Activated naive CD8-positive, alpha-beta T cell treated with anti-CD3 and anti-CD28 coated beads, Interleukin-2, amount 10 ng/mL, durations not matched to agents 7 days and 5 days (primary cell): ENCODE data around the gene ASCL2. TPM values are rescaled to one million over a fixed set of nuclear protein-coding genes. Genes with fewer than 3 reads are reported as not detected.

Experiments
- ATAC-seq: fragments of 150-1000 bp; cut with Tn5 transposase; one replicate; pipeline ENCODE4 v1.10.0; 2021; ENCODE audit warnings: low read depth, moderate library complexity
- POLR2A ChIA-PET: fragments of 350-600 bp; sonication (Branson Sonifier 250); formaldehyde crosslinking; loops from one replicate; lab custom pipeline; 2021; ENCODE audit warnings: antibody characterized with exemption; lab: Charles Lee
- DNase-seq: peaks from one replicate; pipeline ENCODE4 v3.0.0; 2021
- H3K27ac Mint-ChIP-seq: one replicate; pipeline ENCODE4 v1.8.0; 2022; ENCODE audit warnings: mild to moderate bottlenecking, mixed read lengths
- H3K27me3 Mint-ChIP-seq: one replicate; pipeline ENCODE4 v1.8.0; 2022; ENCODE audit warnings: mild to moderate bottlenecking, moderate library complexity, mixed read lengths
- H3K36me3 Mint-ChIP-seq: one replicate; pipeline ENCODE4 v1.8.0; 2021; ENCODE audit warnings: mild to moderate bottlenecking, mixed read lengths
- H3K4me1 Mint-ChIP-seq: one replicate; pipeline ENCODE4 v1.8.0; 2021; ENCODE audit warnings: mixed read lengths
- H3K4me3 Mint-ChIP-seq: one replicate; pipeline ENCODE4 v1.8.0; 2022; ENCODE audit warnings: mild to moderate bottlenecking, moderate library complexity, mixed read lengths
- H3K9me3 Mint-ChIP-seq: one replicate; pipeline ENCODE4 v1.8.0; 2021; ENCODE audit warnings: mixed read lengths
- total RNA-seq, 2 experiments: library from RNA; stranded (reverse); gene quantifications; one replicate each; pipeline ENCODE4 v1.2.3, GENCODE V29; 2021

ASCL2 gene
- total RNA-seq, 2 experiments from 2014 or later = 0.62 to 0.80 TPM

GRCh38 chr11:2262301-2263070 is 7.9 kb downstream of the ASCL2 start:
- no peak overlapping the region for H3K4me3 Mint-ChIP-seq
- H3K4me1 Mint-ChIP-seq = peaks cover 18% of the 10 kb centered on the region
- POLR2A ChIA-PET = no interaction called here
- DNase-seq (no peak), ATAC-seq (no peak)
- no peaks in the 10 kb centered on the region for H3K9me3 Mint-ChIP-seq
- peaks cover 2% of the 10 kb centered on the region for H3K27me3 Mint-ChIP-seq
- no peaks in the 10 kb centered on the region for H3K36me3 Mint-ChIP-seq
- no peak overlapping the region for H3K27ac Mint-ChIP-seq

GRCh38 chr11:2261436-2262230 is 8.8 kb downstream of the ASCL2 start:
- peaks cover 2% of the 10 kb centered on the region for H3K27me3 Mint-ChIP-seq
- ATAC-seq = no peak
- no peaks in the 10 kb centered on the region for H3K9me3 Mint-ChIP-seq
- POLR2A ChIA-PET = no interaction called here
- H3K36me3 Mint-ChIP-seq = no peaks in the 10 kb centered on the region
- H3K4me3 Mint-ChIP-seq = no peak overlapping the region
- H3K4me1 Mint-ChIP-seq = peaks cover 16% of the 10 kb centered on the region
- no peak for DNase-seq
- H3K27ac Mint-ChIP-seq = no peak overlapping the region

- DNase-seq (peak; percentile 24), ATAC-seq (no peak)
- Mint-ChIP-seq H3K27me3 (peaks cover 4% of the 10 kb centered on the region), H3K9me3 (no peaks in the 10 kb centered on the region), H3K4me3 (no peak overlapping the region), H3K36me3 (no peaks in the 10 kb centered on the region), H3K4me1 (peaks cover 7% of the 10 kb centered on the region), H3K27ac (no peak overlapping the region)
- POLR2A ChIA-PET = no interaction called here
Measured at GRCh38 chr11:2260491-2261364, 9.7 kb downstream of the ASCL2 start.

- ATAC-seq = no peak
- Mint-ChIP-seq H3K27me3 (peaks cover 4% of the 10 kb centered on the region), H3K9me3 (no peaks in the 10 kb centered on the region), H3K36me3 (no peaks in the 10 kb centered on the region), H3K4me1 (peaks cover 2% of the 10 kb centered on the region), H3K27ac (no peak overlapping the region), H3K4me3 (no peak overlapping the region)
- POLR2A ChIA-PET = no interaction called here
- peak; percentile 24 for DNase-seq
Measured at GRCh38 chr11:2259897-2260451, 10.4 kb downstream of the ASCL2 start.

- H3K4me1 Mint-ChIP-seq = no peaks in the 10 kb centered on the region
- DNase-seq (no peak), ATAC-seq (no peak)
- no peak overlapping the region for H3K4me3 Mint-ChIP-seq
- no peak overlapping the region for H3K27ac Mint-ChIP-seq
- H3K27me3 Mint-ChIP-seq = peaks cover 8% of the 10 kb centered on the region
- H3K9me3 Mint-ChIP-seq = no peaks in the 10 kb centered on the region
- H3K36me3 Mint-ChIP-seq = no peaks in the 10 kb centered on the region
- POLR2A ChIA-PET = no interaction called here
Measured at GRCh38 chr11:2259466-2259830, 10.9 kb downstream of the ASCL2 start.

GRCh38 chr11:2258501-2259465 is 11.6 kb downstream of the ASCL2 start:
- peaks cover 8% of the 10 kb centered on the region for H3K27me3 Mint-ChIP-seq
- no peaks in the 10 kb centered on the region for H3K9me3 Mint-ChIP-seq
- no peak overlapping the region for H3K27ac Mint-ChIP-seq
- no peak overlapping the region for H3K4me3 Mint-ChIP-seq
- DNase-seq (peak; percentile 25), ATAC-seq (no peak)
- no peaks in the 10 kb centered on the region for H3K4me1 Mint-ChIP-seq
- H3K36me3 Mint-ChIP-seq = no peaks in the 10 kb centered on the region
- POLR2A ChIA-PET = no interaction called here

GRCh38 chr11:2256951-2257700 is 13.3 kb downstream of the ASCL2 start:
- H3K9me3 Mint-ChIP-seq = no peaks in the 10 kb centered on the region
- no peak overlapping the region for H3K4me3 Mint-ChIP-seq
- no peaks in the 10 kb centered on the region for H3K36me3 Mint-ChIP-seq
- H3K27ac Mint-ChIP-seq = peak overlapping the region; percentile 7
- POLR2A ChIA-PET = no interaction called here
- peak; percentile 17 for DNase-seq
- ATAC-seq = no peak
- no peaks in the 10 kb centered on the region for H3K4me1 Mint-ChIP-seq
- peaks cover 13% of the 10 kb centered on the region for H3K27me3 Mint-ChIP-seq

- peak; percentile 24 for DNase-seq
- Mint-ChIP-seq H3K9me3 (no peaks in the 10 kb centered on the region), H3K4me3 (no peak overlapping the region), H3K4me1 (no peaks in the 10 kb centered on the region), H3K27me3 (peaks cover 15% of the 10 kb centered on the region), H3K27ac (peak overlapping the region; percentile 7), H3K36me3 (no peaks in the 10 kb centered on the region)
- no peak for ATAC-seq
- POLR2A ChIA-PET = no interaction called here
Measured at GRCh38 chr11:2256293-2256913, 14.0 kb downstream of the ASCL2 start.

GRCh38 chr11:2252018-2252417 is 18.4 kb downstream of the ASCL2 start:
- Mint-ChIP-seq H3K9me3 (no peaks in the 10 kb centered on the region), H3K36me3 (no peaks in the 10 kb centered on the region), H3K4me1 (no peaks in the 10 kb centered on the region), H3K4me3 (no peak overlapping the region), H3K27me3 (peaks cover 15% of the 10 kb centered on the region), H3K27ac (no peak overlapping the region)
- POLR2A ChIA-PET = no interaction called here
- no peak for DNase-seq
- no peak for ATAC-seq

- Mint-ChIP-seq H3K4me1 (no peaks in the 10 kb centered on the region), H3K9me3 (no peaks in the 10 kb centered on the region), H3K36me3 (no peaks in the 10 kb centered on the region), H3K4me3 (no peak overlapping the region), H3K27me3 (peaks cover 15% of the 10 kb centered on the region), H3K27ac (no peak overlapping the region)
- POLR2A ChIA-PET = no interaction called here
- DNase-seq (no peak), ATAC-seq (no peak)
Measured at GRCh38 chr11:2251138-2251537, 19.2 kb downstream of the ASCL2 start.

- peaks cover 13% of the 10 kb centered on the region for H3K27me3 Mint-ChIP-seq
- no peak overlapping the region for H3K4me3 Mint-ChIP-seq
- no peak overlapping the region for H3K27ac Mint-ChIP-seq
- no peaks in the 10 kb centered on the region for H3K36me3 Mint-ChIP-seq
- no peaks in the 10 kb centered on the region for H3K9me3 Mint-ChIP-seq
- POLR2A ChIA-PET = no interaction called here
- no peaks in the 10 kb centered on the region for H3K4me1 Mint-ChIP-seq
- ATAC-seq = no peak
- DNase-seq = no peak
Measured at GRCh38 chr11:2250485-2250884, 19.9 kb downstream of the ASCL2 start.
